ENCODE data around the gene PLA2G6.

PLA2G6 gene

DNA sequence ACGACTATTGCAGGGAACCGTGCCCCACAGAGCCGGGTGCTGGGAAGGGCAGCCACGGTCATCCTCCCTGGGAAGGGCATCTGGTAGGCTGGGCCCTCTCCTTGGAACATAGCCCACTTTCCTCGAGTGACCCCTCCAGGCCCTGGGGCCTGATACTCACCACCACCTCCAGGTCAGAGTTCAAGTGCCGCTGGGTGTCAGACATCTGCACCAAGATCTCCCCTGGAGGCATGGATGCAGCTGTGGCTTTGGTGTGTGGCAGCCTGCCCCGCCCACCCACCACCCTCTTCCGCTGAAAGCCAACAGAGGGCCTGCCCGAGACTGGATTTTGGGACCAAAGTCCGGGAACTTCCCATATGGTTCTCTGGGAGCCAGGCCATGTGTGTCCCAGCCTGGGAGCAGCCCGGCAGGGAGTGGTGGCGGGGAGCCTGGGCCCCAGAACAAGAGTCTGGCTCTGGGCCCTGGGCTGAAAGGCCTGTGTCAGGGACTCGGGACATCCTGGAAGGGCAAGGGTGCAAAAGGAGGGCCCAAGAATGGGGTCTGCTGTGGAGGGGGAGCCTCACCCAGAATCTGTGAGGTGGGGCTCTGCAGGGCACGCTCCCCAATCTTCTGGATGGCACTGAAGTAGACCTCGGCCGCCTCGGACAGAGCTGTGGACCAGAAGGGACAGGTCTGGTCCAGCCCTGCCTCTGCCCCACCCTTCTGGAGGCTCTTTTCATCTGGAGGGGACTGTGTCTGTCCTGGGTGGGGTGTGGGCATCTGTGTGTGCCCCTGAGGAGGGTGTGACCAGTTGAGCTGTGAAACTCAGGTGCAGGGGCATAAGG lies 73.7 kb downstream of the PLA2G6 start:
- no peak for DNase-seq

DNA sequence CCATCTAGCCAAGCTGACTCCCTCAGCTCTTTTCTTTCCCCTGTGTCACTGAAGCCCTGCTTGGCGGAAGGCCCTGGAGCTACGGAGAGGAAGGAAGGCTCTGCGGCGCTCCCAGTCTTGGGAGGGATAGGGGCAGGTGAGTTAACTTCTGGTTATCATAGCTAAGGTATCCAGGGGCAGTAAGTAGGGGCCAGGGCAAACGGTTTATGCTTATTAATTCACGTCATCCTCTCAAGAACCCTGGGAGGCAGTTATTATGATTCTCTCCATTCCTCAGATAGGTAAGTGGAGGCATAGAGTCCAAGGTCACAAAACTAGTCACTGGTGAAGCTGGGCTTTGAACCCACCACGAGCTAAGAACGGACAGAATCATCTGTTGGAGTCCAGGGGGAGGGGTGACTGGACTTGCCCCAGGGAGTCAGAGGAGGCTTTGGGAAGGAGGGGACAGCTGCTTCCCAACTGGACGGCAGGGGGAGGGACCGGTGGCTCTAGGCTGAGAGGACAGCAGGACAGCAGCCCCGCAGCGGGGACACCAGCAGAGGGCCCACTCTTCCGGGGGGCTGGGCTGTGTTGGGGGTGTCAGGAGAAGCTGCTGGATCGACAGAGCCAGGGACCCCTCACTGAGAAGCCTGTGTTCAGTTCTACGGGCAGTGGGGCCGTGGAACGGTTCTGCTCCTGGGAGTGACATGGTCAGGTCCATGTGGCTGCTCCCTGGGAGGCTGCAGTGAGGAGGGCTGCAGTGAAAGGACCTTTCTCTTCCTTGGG lies 74.6 kb downstream of the PLA2G6 start:
- no peak for DNase-seq

DNA sequence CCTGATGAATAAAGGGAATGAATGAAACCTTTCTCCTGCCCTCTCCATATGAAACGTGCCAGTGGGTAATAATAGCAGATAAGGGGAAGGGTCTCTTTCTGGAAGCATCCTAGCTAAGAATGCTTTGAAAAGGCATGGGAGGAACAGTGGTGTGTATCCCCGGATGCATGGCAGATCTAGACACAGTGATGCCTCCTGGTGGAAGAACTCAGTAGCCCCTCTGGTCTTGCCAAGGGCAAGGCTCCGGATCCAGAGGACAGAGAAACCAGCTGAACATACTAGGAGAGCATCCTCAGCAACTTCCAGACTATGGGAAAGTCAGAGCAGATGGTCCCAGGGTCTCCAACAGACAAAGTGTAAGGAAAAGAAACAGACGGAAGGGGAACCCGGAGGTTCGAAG lies 77.5 kb downstream of the PLA2G6 start:
- DNase-seq, result no peak

DNA sequence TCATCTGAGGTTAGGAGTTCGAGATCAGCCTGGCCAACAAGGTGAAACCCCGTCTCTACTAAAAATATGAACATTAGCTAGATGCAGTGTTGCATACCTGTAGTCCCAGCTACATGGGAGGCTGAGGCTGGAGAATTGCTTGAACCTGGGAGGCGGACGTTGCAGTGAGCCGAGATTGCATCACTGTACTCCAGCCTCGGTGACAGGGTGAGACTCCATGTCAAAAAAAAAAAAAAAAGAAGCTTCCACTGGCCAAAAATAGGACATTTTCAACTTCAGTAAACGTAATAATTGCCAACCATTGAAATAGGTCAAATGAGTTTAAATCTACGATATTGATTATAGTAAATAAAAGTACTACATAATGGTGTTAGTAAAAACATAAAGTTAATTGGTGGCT lies 78.0 kb downstream of the PLA2G6 start:
- no peak for DNase-seq

DNA sequence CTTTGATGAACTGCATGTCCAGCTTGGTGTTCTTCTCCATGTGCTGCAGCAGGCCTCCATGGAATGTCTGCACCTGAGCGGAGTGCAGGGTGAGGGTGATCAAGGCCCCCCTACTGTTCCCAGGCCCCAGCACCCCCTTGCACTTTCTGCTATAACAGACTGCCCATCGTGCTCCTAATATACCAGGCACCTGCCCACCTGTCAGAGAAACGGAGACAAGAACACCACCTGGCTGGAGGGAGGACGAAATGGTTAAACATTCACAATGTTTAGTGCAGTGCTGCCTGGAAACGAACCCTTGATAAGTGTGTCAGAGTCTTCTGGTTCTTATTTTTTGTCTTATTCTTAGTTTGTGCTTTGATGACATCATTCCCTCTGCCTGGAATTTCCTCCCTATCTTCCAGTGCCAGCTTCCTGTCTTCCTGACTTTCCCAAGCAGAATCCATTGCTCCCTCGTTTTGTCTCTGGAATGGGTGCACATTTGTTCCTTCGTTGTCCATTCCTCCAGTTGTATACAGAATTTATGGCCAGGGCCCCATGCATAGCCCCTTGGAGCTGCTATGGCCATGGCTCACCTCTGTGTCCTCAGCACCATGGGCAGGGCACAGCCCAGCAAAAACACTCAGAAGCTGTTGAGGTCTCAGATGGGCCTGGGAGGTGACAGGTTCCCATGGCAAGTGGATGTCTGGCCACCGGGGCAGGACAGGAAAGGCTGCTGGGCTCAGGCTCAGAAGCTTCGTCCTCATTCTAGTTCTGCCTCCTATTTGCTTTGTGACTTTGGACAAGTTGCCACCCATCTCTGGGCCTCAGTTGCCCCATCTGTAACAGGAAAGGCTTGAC lies 83.0 kb downstream of the PLA2G6 start:
- no peak for DNase-seq

DNA sequence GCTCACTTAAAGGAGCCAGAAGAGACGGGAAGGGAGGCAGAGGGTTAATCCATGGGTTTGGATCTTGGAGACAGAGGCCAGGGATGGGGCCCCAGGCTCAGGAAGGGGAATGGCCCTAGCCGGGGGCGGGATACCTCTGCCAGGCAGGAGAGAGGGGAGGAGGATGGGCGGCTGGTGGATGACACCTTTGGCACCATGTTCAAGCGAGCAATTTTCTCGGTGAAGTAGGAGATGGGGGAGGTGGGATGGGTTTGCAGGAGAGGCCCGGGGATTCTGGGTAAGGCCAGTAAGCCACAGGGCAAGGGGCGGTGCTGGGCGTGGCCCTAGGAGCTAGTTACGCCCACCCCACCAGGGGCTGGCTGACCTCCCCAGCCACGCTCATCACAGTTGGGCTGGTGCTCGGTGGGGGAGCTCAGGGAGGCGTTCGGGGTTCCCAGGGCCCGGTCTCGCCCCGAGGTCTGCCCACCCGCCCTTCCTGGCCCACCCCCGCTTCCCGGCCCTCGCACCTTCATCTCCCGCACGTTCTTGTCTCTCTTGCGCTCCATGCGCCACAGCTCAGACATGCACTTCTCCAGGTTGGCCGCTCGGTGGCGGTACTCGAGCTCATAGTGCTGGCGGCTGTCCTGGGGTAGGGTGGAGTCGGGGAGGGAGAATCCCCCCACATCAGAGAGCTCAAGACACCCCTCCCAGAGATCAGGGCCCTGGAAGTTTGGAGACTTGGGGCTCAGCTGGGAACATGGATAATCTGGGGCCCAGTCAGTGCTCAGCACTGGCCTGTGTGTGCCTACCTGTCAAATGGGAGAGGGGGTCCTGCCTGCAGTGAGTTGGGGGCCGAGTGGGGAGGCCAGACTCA lies 83.8 kb downstream of the PLA2G6 start:
- peak; percentile 40 for DNase-seq

DNA sequence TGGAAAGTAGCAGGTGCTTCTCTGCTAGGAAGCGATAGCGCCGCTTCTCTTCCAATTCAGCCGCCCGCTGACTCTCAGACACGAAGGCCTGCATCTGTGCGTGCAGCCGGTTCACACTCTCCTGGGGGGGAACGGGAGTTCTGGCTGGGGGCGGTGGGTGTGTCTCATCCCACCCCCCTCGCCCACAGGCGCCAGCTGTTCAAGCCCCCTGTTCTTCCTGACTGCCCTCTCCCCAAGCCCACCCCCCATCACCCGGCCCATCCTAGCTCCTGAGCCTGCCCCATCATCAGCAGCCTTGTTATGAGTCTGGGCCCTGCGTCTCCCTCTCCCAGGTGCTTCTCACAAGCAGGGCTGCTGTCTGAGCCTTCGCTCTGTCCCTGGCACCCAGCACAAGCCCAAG lies 84.6 kb downstream of the PLA2G6 start:
- no peak for DNase-seq

DNA sequence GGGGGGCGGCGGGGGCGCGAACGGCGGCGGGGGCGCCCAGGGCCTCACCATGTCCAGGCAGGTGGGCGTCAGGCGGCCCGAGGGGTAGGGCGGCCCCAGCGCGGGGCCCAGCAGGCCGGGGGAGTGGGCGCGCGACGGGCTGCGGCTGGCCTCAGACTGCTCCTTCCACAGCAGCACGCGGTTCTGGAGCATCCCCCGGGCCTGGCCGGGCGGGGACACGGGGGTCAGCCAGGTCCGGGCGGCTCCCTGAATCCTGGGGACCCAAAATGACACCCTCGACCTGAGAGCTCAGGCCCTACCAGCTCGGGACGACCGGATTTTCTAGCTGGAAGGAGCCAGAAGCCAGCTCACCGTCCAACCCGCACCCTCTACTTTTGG lies 92.2 kb downstream of the PLA2G6 start:
- DNase-seq, result no peak

DNA sequence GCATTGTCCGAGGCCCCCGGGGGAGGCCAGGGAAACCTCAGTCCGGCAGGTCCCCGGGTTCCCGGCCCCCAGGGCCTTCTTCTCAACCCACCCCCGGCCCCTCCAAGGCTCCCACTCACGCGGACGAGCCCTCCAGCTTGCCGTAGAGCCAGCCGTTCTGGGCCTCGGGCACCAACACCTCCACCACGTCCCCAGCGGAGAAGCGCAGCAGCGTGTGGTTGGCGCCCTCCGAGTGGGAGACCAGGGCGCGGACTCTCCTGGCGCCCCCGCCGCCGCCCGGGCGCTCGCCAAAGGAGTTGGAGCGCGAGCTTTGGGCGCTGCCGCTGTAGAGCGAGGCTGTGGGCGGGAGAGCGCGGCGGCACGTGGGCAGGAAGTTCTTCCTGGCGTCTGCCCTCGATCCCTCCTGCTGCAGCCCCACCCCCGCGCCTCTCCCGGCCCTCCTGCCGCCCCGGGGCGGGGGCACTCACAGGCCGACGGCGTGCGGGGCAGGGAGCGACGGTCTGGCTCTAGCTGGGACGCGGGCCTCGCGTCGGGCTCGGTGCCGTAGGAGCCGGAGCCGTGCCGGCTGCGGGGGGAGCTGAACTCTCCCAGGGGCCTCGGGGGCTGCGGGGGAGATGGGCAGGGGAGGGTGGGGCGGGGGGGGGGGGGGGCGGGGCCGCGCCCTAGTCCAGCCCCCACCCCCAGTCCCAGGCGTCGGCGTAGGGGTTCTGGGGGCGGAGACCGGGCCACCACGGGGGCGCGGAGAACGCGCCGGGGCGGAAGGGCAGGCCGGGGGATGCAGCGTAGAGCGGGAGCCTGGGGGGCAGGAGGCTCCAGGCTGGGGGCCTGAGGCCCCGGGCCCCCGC lies 92.8 kb downstream of the PLA2G6 start:
- peak; percentile 39 for DNase-seq

DNA sequence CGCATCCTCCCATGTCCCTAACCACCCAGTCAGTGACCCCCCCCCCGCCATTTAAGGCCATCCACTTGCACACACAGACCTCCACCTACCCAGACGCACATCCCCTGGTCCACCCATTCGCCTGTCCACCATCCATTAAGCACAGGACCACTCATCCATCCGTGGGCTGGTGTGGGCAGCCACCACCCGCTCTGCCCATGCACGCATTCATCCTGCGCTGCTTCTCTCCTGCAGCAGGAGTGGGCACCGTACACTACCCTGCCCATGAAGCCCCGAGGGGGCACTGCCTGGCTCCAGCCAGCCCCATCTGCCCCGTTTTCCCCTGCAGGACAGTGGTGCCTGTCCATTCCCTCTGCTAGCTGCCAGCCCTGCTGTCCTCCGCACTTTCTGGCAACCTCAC lies 93.8 kb downstream of the PLA2G6 start:
- DNase-seq, result no peak

DNA sequence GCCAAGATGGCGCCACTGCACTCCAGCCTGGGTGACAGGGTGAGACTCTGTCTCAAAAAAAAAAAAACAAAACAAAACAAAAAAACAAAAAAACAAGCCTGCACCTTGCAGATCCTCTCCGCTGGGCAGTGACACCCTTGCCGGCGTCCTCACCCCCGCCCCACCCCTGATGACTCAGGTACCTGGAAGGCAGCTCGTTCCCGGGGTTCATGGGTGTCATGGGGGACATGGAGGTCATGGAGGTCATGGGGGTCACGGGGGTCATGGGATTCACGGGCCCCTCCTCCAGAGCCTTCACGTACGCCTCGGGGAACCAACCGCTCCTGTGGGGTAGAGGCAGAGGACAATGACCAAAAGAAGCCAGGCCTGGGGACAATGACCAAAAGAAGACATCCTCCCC lies 94.7 kb downstream of the PLA2G6 start:
- DNase-seq, result no peak

DNA sequence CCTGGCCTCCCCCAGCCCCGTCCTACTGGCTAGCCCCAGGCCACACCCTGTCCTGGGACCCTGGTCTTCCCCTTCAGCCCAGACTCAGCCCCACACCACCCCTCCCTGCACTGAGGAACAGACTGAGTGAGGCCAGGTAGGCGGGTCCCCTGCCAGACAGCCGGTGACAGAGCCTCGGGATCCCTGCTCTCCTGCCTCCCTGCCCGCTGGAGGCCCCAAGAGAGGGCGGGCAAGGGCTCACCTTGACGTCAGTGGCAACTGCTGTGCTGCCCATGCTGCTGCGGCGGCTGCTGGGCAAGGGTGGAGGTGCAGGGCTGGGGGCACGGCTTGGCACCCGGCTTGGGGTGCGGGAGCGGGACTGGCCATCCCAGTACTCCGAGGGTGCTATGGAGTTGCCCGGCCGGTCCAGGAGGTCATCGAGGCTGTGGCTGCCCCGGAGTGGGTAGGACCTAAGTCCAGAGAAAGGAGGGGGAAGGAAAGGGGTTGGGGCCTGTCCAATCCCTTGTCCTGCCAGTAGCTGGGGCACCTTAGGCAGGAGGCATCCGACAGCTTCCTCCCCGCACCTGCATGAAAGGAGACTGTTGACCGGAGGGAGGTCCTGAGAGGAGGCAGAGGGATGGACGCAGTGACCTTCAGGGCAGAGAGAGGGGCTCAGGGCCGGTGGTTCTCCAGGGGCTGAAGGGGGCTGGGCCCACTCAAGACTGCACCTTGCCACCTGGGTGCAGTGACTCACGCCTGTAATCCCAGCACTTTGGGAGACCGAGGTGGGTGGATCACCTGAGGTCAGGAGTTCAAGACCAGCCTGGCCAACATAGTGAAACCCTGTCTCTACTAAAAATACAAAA lies 95.4 kb downstream of the PLA2G6 start:
- DNase-seq, result no peak

DNA sequence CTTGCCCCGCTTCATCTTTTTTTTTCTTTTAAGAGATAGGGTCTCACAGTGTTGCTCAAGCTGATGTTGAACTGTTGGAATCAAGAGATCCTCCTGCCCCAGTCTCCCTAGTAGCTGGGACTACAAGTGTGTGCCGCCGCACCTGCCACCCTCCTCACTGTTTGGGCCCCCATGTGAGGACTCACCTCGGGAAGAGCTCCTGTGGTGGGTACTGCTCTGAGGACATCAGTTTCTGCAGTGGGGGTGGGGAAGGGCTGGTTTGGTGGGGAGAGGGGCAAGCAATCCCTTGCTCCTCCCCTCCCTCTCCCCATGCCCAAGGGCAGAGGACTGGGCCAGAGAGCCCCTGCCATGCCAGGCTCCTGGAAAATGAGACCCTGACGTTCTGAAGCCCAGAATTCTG lies 96.1 kb downstream of the PLA2G6 start:
- no peak for DNase-seq

DNA sequence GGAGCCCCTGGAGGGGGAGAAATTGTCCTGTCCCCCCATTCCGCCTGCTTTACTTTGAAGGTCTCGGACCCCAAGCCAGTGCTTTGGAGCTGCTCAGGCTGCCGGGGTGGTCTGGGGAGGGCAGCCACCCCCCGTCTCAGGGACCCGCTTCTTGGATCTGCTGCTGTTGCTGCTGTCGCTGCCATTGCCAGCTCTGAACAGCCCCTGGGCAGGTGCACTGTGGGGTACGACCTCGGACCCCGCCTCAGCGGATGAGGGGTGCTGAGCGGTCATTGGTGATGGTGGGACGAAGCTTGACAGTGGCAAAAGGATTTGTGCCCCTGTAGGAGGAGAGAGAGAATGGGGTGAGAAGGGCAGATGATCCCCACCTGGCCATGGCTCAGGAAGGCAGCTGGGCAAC lies 96.6 kb downstream of the PLA2G6 start:
- DNase-seq, result no peak

DNA sequence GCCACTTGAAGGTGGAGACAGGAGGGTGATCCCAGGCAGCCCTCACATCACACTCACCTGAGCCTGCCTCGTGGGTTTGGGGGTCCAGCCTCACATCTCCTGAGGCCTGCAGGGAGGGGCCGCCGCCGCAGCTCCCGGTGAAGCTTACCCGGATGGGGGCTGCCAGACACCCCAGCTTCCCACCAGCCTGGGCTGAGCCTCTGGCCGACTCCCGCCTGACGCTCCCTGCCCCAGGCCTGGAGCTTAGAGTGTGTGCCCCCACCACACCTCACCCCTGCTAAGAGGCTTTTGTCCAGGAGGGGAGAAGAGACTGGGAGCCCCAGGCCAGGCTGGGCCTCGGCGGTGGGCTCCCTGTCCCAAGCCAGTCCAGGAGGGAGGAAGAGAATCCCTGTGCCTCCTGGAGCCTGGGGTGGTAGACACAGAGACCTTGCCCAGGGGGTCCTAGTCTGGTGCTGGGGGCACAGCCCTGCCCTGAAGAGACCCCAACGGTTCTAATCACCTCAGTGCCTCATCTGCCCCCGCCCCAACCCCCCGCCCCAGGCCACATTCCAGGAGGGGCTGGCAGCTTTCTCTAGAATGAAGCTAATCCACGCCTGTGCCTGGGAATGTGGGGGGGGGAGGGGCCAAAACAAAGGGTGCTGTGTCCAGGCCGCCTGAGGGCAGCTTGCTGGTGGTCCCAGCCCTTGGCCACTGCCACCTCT lies 97.5 kb downstream of the PLA2G6 start, which contains the start of gene SLC16A8:
Gene SLC16A8 (minus strand): TSS at position 254 of the 701 bp plus-strand sequence. CDS start 1,311 bp downstream, outside the sequence.
- no peak for DNase-seq

DNA sequence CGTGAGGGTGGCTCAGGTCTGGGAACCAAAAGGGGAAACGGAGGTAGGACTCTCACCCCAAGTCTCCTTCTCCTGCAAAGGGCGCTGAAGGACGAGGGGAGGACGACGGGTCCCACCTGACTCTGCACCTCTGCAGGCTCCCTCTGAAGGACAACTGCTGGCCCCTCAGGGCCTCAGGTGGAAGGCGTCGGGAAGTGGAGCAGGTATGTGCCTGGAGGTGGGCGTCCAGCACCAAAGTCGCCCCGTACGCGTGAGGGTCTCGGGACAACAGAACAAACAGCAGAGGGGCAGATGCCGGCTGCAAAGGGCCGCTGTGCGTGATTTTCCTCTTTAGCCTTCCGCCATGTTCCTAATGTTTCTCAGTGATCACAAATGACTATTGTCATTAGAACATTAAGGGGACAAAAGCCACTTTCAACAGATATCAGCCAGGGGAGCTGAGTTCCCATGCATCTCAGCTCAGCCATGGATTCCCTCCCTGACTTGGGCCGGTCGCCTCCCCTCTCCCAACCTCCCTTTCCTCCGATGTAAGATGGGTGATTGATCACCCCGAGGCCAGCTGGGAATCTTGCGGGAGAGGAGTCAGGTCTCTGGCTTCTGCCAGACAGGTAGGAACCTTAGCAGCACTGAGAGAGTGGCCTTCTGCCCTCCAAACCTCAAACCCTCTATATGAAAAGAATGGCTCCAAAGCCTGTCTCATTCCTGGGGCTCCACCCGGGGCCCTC lies 98.5 kb downstream of the PLA2G6 start:
- DNase-seq, result no peak

DNA sequence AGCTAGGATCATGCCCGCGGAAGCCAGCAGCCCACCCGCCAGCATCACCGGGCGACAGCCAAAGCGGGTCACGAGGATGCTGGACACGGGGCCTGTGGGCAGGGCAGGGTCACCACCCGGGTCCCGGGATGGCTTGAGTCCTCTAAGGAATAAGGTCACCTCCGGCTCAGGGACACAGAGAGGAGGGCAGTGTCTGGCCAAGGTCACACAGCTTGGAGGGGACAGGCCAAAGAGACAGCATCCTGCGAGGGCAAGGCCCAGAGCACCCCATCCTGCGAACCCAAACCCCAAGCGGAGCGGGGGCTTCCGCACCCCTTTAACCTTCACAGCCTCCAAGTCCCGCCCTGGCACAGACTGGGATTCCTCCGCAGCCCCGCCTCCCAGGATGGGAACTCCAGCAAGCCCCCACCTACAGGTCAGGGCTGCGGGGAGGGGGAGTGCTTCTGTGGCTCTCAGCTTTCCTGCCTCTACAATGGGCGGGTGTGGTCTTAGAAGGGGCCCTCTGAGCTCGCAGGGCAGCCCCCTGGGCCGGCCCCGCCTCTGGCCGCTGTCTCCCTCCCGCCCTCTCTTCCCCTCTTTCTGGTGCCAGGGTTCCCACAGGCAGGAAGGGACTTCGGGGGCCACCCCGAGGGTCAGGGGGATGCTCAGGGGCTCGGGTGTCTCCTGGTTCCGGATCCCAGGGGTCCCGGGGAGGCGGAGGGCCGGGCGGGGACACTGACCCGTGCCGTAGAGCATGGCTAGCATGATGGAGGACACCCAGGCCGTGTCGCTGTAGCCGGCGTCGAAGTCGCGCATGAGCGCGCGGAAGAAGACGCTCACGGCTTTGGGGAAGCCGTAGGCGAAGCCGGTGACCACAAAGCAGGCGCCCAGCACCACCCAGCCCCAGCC lies 99.4 kb downstream of the PLA2G6 start:
- DNase-seq, result no peak

DNA sequence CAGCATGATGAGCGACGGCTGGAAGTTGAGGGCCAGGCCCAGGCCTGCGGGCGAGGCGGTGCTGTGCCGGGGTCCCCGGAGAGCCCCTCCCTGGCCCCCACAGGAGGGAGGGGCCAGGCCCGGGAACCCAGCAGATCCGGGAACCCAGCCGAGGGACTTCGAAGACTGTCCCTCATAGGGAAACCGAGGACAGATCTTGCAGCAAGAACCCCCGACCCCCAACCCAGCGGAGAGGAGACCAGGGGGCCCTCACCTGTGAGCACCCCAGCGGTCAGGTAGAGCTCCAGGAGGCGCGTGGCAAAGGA lies 100.0 kb downstream of the PLA2G6 start:
- DNase-seq, result no peak
